LNCAP (cell line): ENCODE measurements around the gene TMEM59.

Source experiments
- CTCF ChIP-seq: fragments of 450-650 bp; IDR thresholded peaks from 2 replicates; pipeline ENCODE4 v1.5.1; 2017; ENCODE audit warnings: mild to moderate bottlenecking

Gene TMEM59

GRCh38 chr1:54094001-54094729, 41.2 kb upstream of the TMEM59 start:
- no peak for TF ChIP-seq CTCF

GRCh38 chr1:54091666-54092065, 38.7 kb upstream of the TMEM59 start:
- no peak for TF ChIP-seq CTCF

GRCh38 chr1:54088385-54088784, 35.4 kb upstream of the TMEM59 start:
- TF ChIP-seq CTCF: no peak

- TF ChIP-seq CTCF: no peak
Observed at GRCh38 chr1:54086754-54087153, 33.8 kb upstream of the TMEM59 start.

GRCh38 chr1:54084794-54085193, 31.8 kb upstream of the TMEM59 start:
- no peak for TF ChIP-seq CTCF

- TF ChIP-seq CTCF: peak; percentile 93
Observed at GRCh38 chr1:54081306-54082270, 28.6 kb upstream of the TMEM59 start.

GRCh38 chr1:54080598-54081049, 27.6 kb upstream of the TMEM59 start:
- no peak for TF ChIP-seq CTCF
